ENCODE results near the gene LIPG. TPM values are rescaled to one million over a fixed set of nuclear protein-coding genes. Genes with fewer than 3 reads are reported as not detected.

The LIPG gene
- total and polyA plus RNA-seq, 2 of the 13 experiments (the other 11 are each of a cell fraction or from before 2014, with no cell fraction given): 0.96 to 10.8 TPM

DNA sequence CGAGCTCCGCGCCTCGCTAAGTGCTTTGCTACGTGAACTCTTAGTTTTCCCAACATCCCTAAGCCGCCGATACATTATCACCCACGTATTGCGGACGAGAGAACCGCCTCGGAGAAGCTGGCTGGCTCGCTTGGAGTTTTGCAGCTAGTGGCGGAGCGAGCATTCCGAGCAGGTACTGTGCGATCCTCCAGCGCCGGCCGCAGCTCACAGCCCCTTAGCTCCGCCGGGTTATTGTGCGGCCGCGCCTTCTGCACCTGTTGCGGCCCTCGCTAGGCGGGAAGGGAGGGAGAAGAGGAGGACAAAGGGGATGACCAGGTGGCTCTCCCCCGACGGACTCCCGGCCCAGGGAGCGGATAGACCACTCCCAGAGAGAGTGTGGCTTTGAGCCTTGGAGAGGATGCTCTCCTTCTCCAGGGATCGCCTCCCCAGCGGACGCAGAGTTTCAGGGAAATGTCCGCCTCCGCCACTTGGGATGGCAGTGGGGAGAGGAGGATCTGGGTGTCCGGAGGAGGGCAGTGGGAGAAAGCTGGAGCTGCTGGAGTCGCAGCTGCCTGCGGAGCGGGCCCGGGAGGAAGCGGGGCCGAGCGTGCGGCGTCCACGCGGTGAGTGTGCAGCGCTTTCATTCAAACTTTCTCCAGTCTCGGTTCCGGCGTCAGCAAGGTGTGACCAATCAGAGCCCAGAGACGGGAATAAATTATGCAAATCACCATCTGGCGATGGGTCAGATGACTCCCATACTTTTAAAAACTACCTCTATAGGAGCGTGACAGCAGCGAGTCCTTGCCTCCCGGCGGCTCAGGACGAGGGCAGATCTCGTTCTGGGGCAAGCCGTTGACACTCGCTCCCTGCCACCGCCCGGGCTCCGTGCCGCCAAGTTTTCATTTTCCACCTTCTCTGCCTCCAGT, at the start of gene LIPG (continued):
- TF ChIP-seq, protein P1, sequence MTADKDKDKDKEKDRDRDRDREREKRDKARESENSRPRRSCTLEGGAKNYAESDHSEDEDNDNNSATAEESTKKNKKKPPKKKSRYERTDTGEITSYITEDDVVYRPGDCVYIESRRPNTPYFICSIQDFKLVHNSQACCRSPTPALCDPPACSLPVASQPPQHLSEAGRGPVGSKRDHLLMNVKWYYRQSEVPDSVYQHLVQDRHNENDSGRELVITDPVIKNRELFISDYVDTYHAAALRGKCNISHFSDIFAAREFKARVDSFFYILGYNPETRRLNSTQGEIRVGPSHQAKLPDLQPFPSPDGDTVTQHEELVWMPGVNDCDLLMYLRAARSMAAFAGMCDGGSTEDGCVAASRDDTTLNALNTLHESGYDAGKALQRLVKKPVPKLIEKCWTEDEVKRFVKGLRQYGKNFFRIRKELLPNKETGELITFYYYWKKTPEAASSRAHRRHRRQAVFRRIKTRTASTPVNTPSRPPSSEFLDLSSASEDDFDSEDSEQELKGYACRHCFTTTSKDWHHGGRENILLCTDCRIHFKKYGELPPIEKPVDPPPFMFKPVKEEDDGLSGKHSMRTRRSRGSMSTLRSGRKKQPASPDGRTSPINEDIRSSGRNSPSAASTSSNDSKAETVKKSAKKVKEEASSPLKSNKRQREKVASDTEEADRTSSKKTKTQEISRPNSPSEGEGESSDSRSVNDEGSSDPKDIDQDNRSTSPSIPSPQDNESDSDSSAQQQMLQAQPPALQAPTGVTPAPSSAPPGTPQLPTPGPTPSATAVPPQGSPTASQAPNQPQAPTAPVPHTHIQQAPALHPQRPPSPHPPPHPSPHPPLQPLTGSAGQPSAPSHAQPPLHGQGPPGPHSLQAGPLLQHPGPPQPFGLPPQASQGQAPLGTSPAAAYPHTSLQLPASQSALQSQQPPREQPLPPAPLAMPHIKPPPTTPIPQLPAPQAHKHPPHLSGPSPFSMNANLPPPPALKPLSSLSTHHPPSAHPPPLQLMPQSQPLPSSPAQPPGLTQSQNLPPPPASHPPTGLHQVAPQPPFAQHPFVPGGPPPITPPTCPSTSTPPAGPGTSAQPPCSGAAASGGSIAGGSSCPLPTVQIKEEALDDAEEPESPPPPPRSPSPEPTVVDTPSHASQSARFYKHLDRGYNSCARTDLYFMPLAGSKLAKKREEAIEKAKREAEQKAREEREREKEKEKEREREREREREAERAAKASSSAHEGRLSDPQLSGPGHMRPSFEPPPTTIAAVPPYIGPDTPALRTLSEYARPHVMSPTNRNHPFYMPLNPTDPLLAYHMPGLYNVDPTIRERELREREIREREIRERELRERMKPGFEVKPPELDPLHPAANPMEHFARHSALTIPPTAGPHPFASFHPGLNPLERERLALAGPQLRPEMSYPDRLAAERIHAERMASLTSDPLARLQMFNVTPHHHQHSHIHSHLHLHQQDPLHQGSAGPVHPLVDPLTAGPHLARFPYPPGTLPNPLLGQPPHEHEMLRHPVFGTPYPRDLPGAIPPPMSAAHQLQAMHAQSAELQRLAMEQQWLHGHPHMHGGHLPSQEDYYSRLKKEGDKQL (CRISPR knock-in tag; IDR thresholded peaks at IDR 0.05; ENCODE audit: low read depth): no peak
- TF ChIP-seq, protein P2, sequence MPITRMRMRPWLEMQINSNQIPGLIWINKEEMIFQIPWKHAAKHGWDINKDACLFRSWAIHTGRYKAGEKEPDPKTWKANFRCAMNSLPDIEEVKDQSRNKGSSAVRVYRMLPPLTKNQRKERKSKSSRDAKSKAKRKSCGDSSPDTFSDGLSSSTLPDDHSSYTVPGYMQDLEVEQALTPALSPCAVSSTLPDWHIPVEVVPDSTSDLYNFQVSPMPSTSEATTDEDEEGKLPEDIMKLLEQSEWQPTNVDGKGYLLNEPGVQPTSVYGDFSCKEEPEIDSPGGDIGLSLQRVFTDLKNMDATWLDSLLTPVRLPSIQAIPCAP (CRISPR knock-in tag; IDR thresholded peaks at IDR 0.05; ENCODE audit: low read depth): no peak
- TF ChIP-seq HNRNPLL (IDR thresholded peaks at IDR 0.05; ENCODE audit: low read depth, low read length, poor library complexity, severe bottlenecking) (peak; percentile 59), HOXA5 (CRISPR knock-in tag; IDR thresholded peaks at IDR 0.05) (no peak), ZNF703 (CRISPR knock-in tag; IDR thresholded peaks at IDR 0.05; ENCODE audit: borderline replicate concordance) (no peak; the same call in 1 of the 2 replicates), SUZ12 (IDR thresholded peaks at IDR 0.05; ENCODE audit: low read depth, low read length) (no peak), NFYC (CRISPR knock-in tag; IDR thresholded peaks at IDR 0.05) (peak; percentile 68), CREB1 (IDR thresholded peaks at IDR 0.05) (0 out of 2 replicates have a peak, but pooled peaks have one; percentile 18), CREB1 (CRISPR knock-in tag; IDR thresholded peaks at IDR 0.05) (no peak; the same call in none of the 2 replicates), NAIF1 (CRISPR knock-in tag; IDR thresholded peaks at IDR 0.05; ENCODE audit: borderline replicate concordance) (no peak), ATF7-NPFF (CRISPR knock-in tag; IDR thresholded peaks at IDR 0.05; ENCODE audit: low read depth) (peak; percentile 45; the same call in 1 of the 2 replicates), ZNF616 (CRISPR knock-in tag; IDR thresholded peaks at IDR 0.05; ENCODE audit: low read depth) (no peak), ZNF709 (CRISPR knock-in tag; IDR thresholded peaks at IDR 0.05) (peak; percentile 11; the same call in 1 of the 2 replicates), CCDC6 (CRISPR knock-in tag; IDR thresholded peaks at IDR 0.05) (peak; percentile 58; the same call in 1 of the 2 replicates), NBN (conservative IDR thresholded peaks at IDR 0.05) (no peak), XBP1 (CRISPR knock-in tag; IDR thresholded peaks at IDR 0.05) (no peak), POLR2A (IDR thresholded peaks at IDR 0.05; ENCODE audit: insufficient read depth in 1 of 2, low read depth in 2 of 2, low read length in 2 of 2) (peak; percentile 53 to 74; a peak in 3 of 4 replicates), ZNF556 (CRISPR knock-in tag; IDR thresholded peaks at IDR 0.05; ENCODE audit: borderline replicate concordance) (no peak; the same call in 1 of the 2 replicates), ONECUT2 (CRISPR knock-in tag; IDR thresholded peaks at IDR 0.05) (no peak), ZNF83 (CRISPR knock-in tag; IDR thresholded peaks at IDR 0.05; ENCODE audit: borderline replicate concordance) (no peak), RORA (CRISPR knock-in tag; IDR thresholded peaks at IDR 0.05) (no peak)
- TF ChIP-seq, protein P3, sequence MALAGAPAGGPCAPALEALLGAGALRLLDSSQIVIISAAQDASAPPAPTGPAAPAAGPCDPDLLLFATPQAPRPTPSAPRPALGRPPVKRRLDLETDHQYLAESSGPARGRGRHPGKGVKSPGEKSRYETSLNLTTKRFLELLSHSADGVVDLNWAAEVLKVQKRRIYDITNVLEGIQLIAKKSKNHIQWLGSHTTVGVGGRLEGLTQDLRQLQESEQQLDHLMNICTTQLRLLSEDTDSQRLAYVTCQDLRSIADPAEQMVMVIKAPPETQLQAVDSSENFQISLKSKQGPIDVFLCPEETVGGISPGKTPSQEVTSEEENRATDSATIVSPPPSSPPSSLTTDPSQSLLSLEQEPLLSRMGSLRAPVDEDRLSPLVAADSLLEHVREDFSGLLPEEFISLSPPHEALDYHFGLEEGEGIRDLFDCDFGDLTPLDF (CRISPR knock-in tag; IDR thresholded peaks at IDR 0.05): no peak
